Transverse colon (tissue), 3 donors: Measurements from ENCODE around the gene TUSC2.

ENCODE experiments used
- EP300 ChIP-seq: sonication (generic); formaldehyde crosslinking; IDR thresholded peaks from one replicate; pipeline ENCODE4 v1.6.1; 2017; ENCODE audit warnings: antibody characterized with exemption, low read depth
- POLR2AphosphoS5 ChIP-seq, 3 donors: sonication (generic); formaldehyde crosslinking; IDR thresholded peaks; one replicate each; pipeline ENCODE4 v1.6.1; 2016; ENCODE audit warnings: antibody characterized with exemption in 3 of 3

DNA sequence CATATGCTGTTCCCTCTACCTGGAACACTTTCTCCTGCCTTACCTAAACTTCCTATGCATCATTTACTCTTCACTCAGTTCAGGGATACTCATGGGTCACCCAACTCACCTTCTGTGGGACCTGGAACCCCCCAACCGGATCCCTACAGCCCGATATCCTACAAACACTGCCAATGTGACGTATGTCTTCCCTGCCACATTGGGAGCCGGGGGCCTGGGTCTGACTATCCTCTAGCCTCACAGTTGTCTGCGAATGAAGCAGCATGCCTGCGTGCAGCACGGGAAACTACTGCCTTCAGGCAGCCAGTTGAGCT, 22.1 kb upstream of the TUSC2 start:
- TF ChIP-seq EP300, result no peak
- TF ChIP-seq POLR2AphosphoS5 (IDR thresholded peaks at IDR 0.05), result no peak
